Measurements from ENCODE around the gene NPC1. TPM values are rescaled to one million over a fixed set of nuclear protein-coding genes. Genes with fewer than 3 reads are reported as not detected.

Gene NPC1
- total and polyA plus RNA-seq, 2 of the 8 experiments (the other 6 are each of a cell fraction or from before 2014, with no cell fraction given) = 34.1 to 39.5 TPM

GRCh38 chr18:23631312-23631711 lies 45.0 kb upstream of the NPC1 start (continued):
- TF ChIP-seq CTCF (IDR thresholded peaks at IDR 0.05; ENCODE audit: control extremely low read depth in 1 of 3, insufficient read depth in 1 of 3, low read depth in 1 of 3, low read length in 3 of 3) (no peak), POLR2AphosphoS5 (IDR thresholded peaks at IDR 0.05; ENCODE audit: low read depth, low read length) (no peak), TAF7 (optimal IDR thresholded peaks at IDR 0.05; ENCODE audit: borderline replicate concordance, low read depth, low read length) (no peak), E2F6 (IDR thresholded peaks at IDR 0.05) (no peak)

All from H1 (cell line).